Embryonic facial prominence (tissue), 1 donor: ENCODE results near the gene SYNGR1.

Experiments used
- DNase-seq: peaks from one replicate; pipeline ENCODE4 v3.0.0-alpha.2; 2016; ENCODE audit errors: extremely low spot score

The SYNGR1 gene

GRCh38 chr22:39368461-39368911 lies 18.7 kb downstream of the SYNGR1 start:
- DNase-seq = no peak

DNA sequence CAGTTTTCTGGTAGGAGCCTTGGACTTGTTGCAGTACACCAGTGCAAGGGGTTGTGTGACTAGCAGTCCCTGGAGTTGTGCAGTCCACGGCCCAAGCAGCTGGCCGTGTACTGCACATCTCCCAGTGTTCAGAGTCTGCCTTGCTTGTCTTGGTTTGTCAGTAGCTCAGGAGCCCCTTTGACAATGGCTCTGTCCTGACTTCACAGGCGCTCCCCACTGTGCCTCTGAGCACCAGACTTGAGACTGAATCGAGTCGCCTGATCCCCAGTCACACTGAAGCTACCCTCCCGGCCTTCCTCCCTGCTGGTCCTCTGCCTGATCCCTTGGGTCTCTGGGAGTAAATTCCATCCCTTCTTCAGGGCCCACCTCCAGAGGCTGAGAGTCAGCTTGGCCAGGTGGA lies 19.4 kb downstream of the SYNGR1 start:
- no peak for DNase-seq

DNA sequence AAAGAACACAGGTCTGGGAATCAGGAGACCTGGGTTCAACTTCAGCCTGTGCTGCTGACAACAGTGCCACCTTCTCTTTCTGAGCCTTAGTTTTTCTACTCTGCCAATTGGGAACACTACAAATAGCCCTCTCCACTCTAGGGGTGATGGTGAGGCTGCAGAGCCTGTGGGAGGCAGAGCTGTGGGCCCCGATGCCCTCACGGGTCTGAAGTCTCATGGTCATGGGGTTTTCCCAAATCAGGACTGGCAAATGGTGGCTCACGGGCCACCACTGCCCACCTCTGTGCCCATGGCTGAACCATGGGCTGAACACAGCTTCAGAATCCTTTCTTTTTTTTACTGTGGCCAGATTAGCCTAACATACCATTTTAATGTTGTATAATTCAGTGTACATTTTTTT lies 19.8 kb downstream of the SYNGR1 start:
- no peak for DNase-seq

GRCh38 chr22:39371732-39372131 lies 21.9 kb downstream of the SYNGR1 start:
- no peak for DNase-seq

DNA sequence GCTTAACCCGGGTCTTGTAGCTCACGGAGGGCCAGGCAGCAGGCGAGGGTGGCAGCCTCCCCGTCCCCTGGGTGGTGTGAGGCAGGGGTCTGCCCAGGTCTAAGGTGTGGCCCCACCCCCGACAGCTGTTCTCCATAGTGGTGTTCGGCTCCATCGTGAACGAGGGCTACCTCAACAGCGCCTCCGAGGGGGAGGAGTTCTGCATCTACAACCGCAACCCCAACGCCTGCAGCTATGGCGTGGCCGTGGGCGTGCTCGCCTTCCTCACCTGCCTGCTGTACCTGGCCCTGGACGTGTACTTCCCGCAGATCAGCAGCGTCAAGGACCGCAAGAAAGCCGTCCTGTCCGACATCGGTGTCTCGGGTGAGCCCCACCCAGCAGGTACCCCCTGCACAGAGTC lies 24.4 kb downstream of the SYNGR1 start:
- no peak for DNase-seq

GRCh38 chr22:39374801-39375200 lies 25.0 kb downstream of the SYNGR1 start:
- DNase-seq = no peak

DNA sequence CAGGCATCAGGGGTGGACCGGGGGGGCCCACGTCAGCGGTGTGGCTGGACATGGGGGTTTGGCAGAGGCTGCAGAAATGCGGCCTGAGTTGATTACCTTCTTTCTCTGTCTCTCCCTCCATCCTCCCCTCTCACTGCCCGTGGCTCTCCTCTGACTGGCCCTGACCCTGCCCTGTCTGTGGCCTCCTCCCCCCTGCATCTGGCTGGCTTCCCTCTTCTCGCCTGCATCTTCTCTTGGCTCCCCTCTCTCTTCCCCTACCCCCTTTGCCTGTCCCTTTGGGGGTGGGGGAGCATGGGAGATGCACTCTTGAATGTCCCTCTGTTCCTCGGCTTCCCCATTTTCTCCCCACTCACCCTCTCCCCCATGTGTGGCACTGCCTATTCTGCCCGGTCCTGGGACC lies 25.9 kb downstream of the SYNGR1 start:
- no peak for DNase-seq

GRCh38 chr22:39379756-39380730 lies 30.3 kb downstream of the SYNGR1 start:
- no peak for DNase-seq

DNA sequence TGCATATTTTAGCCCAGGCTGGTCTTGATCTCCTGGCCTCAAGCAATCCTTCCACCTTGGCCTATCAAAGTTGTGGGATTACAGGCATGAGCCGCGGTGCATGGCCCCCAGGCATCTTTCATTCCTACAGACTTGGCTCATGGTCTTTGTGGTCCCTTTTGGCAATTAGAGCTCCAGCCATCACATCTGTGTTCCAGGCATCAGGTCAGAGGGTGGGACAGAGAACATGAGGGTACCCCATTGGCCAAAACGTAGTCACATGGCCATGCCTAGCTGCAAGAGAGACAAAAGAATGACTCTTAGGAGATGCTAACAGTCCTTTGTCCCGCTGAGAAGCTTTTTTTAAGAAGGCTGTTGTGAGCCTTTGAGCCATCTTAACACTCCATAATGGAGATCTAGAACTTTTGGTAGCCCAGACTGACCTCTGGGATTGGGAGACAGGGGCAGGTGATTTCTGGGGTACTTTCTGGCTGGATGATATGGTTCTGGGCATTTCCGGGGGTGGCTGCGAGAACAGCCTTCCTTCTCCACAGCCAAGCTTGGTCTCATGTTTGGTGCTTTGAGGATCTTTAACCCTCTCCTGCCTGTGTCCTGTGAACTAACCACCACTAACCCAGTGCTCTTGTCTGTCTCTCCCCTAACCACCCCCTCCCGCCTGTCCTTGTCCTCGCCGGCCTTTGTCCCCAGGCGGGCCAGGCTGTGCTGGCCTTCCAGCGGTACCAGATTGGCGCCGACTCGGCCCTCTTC lies 31.4 kb downstream of the SYNGR1 start:
- no peak for DNase-seq

- no peak for DNase-seq
Observed at GRCh38 chr22:39381930-39382329, 32.1 kb downstream of the SYNGR1 start.

DNA sequence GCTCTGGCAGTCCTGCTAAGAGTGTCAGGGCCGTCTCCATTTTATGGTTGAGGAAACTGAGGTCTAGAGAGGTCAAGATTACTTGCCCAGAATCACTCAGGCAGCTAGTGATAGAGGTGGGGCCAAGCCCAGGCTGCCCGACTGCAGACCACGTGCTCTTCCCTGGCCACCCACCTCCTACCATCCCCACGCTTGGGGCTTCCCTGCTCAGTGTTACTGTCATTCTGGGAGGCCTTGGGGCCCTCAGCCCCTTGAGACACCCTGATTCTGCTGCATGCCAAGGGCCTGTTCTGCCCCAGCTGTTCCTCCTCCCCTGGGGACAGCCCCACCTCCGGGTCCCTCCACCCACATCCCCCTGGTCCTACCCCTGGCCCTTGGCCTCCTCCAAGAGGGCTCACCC lies 32.6 kb downstream of the SYNGR1 start:
- no peak for DNase-seq

DNA sequence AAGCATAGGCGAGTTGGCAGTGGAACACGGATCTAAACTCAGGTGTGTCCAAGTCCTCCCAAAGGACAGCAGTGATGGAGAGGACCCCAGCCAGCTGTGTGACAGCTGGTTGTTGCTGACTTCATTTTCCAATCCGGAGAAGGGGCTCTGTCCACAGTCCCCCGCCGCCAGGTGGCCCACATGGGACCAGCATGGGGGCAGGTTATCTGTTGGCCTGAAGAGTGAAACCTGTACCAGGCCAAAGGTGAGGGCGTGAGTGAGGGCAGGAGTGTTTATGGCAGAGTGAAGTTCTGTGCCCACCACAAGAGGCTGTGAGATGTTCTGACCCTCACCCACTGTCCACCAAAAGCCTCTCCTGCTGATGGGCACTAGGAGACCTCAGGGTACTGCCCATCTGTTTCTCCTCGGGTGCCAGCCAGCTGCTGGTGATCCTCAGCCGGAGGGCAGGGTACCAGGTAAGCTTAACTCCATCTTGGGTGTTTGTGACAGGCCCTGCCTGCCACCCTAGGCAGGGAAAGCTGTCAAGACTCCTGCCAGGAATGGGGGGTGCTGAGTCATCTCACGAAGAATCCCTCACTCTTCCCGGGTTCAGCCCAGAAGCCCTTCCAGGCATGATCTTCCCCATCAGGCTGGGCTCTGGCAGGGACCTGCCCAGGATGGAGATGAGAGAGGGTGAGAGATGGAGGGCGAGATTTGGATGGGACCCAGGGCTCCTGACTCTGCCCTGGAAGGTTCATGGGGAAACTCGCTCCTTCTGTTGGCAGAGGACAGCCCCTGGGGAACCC lies 34.2 kb downstream of the SYNGR1 start:
- DNase-seq = no peak

DNA sequence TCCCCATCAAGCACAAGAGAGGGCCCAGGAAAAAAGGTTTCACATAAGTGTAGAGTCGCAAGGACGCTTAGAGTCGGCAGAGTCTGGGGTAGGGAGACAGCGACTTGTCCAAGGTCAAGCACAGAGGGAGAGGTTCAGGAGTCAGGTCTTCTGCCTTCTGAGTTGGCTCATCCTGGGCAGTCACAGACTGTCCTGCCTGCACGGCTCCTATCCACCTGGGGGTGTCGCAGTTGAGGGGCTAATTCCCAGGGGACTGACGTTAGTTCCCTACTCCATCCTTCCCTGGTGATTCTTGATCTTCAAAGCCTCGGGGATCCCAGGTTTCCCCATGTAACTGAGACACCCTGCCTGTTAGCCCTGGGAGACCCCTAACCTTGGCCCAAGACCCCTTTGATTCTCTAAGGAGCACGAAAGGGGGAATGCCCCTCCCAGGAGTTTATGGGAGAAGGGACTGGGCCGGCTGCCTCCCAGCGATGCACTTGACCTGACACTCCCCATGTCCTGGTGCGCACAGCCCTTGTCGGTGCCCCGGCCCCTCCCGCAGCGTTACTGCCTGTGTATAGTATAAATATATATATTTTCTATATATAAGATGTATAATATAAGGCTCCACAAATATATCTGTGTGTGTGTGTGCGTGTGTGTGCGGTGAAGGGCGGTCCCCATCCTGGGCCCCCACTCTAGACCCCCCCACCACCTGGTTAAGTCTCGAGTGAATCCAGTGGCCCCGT lies 35.1 kb downstream of the SYNGR1 start:
- DNase-seq = no peak

DNA sequence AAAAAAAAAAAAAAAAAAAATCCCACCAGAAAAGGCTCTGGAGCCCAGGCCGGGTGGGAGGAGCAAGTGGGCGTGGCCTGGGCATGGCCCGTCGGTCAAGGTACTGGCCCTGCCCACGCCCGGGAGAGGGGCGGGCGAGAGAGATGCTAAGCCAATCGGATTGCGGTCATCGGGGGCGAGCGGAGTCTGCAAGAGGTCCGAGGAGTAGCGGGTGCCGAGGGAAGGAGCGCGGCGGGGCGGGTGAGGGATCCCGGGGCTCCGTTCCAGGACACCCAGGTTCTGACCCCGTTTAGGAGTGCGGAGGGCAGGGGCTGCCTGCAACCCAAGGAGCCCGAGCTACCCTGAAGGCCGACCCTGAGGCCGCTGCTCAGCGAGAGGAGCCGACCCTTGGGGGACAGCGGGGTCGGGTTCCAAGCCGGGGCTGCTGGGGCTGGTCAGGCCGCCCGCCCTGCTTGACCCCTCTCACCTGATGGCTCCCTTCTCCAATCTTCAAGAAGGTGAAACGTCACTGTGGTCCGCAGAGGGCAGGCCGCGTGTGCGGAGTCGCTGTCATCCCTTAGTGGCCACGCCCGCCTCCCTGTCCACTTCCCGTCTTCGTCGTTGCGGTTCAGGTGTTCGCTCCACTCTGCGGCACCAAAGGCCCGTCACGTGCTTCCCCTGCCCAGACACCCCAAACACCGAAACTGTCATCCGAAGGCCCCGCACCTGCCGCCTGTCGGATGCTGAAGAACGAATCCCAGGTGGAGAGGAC lies 38.6 kb downstream of the SYNGR1 start:
- peak; percentile 37 for DNase-seq

DNA sequence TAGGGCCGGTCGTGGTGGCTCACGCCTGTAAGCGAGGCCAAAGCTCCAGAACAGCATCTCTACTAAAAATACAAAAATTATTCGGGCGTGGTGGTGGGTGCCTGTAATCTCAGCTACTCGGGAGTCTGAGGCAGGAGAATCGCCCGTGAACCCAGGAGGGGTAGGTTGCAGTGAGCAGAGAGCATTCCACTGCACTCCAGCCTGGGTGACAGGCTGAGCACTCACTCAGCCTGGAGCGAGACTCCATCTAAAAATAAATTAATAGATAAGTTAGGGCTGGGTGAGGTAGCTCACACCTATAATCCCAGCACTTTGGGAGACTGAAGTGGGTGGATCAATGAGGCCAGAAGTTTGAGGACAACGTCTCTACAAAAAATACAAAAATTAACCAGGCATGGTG lies 39.6 kb downstream of the SYNGR1 start:
- no peak for DNase-seq

DNA sequence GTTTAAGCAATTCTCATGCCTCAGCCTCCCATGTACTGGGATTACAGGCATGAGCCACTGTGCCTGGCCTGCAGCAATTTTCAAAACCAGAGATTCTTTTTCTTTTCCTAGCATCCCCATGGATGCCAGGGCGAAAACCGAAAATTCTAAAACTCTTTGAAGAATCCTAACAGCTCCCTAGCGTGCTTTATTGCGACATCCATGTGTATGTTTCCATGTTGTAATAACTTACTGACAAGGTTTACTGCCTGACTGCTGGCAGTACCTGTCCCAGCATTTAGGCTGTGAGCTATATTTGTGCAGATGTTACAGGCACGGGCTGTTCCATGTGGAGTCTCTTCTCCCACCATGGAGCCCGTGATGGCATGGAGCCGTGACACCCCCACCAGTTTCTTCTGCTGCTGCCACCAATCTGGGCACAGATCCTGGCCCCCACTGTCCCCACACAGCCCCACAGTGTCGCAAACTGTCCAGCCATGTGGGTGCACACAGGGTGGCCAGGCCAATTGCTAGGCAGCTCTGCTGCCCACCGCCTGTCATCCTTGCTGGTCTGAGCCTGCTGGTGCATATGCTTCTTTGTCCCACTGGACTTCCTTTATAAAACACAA lies 42.7 kb downstream of the SYNGR1 start:
- no peak for DNase-seq

DNA sequence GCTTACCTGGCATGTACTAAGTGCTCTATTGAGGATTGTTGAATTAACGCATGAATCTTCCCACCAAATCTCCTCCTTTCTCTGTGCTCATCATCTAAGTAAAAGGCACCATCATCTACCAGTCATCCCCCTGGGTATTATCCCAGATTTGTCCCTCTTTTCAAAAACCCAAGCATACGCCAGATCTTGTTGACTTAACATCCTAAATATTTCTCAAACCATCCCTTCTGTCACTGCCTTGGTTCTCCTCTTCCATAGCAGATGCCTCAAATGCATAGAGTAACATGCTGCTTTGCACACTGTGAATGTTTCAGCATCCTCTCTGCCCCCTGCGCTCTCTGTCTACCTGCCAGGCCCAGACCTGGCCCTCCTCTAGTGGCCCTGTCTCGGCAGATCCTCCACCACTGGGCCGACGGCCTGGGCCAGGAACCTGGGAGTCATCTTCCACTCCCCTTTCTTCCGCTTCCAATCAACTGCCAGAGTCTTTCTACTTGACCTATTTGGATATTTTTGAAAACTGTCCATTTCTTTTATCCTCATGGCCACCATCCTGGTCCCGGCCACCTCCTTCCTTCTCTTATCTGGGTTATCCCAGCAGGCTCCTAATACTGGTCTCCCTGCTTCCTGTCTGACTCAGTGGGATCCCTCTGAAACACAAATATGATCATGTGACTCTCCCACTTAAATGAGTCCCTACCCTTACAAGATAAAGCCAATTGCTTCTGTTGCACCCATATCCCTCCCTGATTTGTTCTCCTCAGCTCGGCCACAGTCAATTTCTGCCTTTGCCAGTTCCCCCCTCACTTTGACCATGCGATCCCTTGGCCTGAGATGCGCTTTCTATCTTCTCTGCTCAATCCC lies 46.4 kb downstream of the SYNGR1 start:
- no peak for DNase-seq

GRCh38 chr22:39396797-39397195 lies 47.0 kb downstream of the SYNGR1 start:
- DNase-seq = no peak

DNA sequence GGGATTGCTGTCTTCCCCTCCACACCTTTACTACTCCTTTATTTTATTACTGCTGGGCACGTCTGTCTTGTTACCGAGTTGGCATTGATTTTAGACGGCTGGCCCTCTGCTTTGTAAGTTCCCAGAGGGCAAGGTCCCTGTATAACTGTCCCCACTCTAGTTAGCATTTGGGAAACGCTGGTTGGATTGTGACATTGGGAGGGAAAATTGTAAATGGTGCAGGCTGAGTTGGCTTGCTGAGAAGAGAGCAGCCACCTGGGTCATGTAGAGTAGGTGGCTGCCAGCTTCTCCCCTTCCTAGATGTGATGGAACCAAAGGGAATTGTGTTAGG lies 51.5 kb downstream of the SYNGR1 start:
- no peak for DNase-seq
